Activated CD4-positive, alpha-beta T cell treated with anti-CD3 and anti-CD28 coated beads for 36 hours (primary cell): ENCODE data around the gene NOTUM. TPM values are rescaled to one million over a fixed set of nuclear protein-coding genes. Genes with fewer than 3 reads are reported as not detected.
"Not testable (repeated sequence)": the region's sequence is repeated elsewhere in the genome, so short reads cannot be mapped to it uniquely, and the experiment has no call there.

Source experiments
- ATAC-seq: fragments of 200-7000 bp; cut with Tn5 transposase; one replicate; pipeline ENCODE4 v1.10.0; 2021; ENCODE audit warnings: mild to moderate bottlenecking, moderate library complexity
- CTCF ChIA-PET: fragments of 350-600 bp; sonication (Branson Sonifier 250); formaldehyde crosslinking; loops from one replicate; lab custom pipeline; 2021; ENCODE audit warnings: antibody characterized with exemption; lab: Charles Lee
- POLR2A ChIA-PET: fragments of 350-600 bp; sonication (Branson Sonifier 250); formaldehyde crosslinking; loops from one replicate; lab custom pipeline; 2021; ENCODE audit warnings: antibody characterized with exemption, inconsistent platforms; lab: Charles Lee
- DNase-seq: peaks from one replicate; pipeline ENCODE4 v3.0.0-alpha.2; 2020
- H3K27ac Mint-ChIP-seq: one replicate; pipeline ENCODE4 v1.8.0; 2021; ENCODE audit warnings: mixed read lengths
- H3K27me3 Mint-ChIP-seq: one replicate; pipeline ENCODE4 v1.8.0; 2021; ENCODE audit warnings: mixed read lengths
- H3K36me3 Mint-ChIP-seq: one replicate; pipeline ENCODE4 v1.8.0; 2021; ENCODE audit warnings: low read depth, mixed read lengths
- H3K4me1 Mint-ChIP-seq: one replicate; pipeline ENCODE4 v1.8.0; 2021; ENCODE audit warnings: mixed read lengths
- H3K4me3 Mint-ChIP-seq: one replicate; pipeline ENCODE4 v1.8.0; 2021; ENCODE audit warnings: mild to moderate bottlenecking, moderate library complexity, mixed read lengths
- H3K9me3 Mint-ChIP-seq: one replicate; pipeline ENCODE4 v1.8.0; 2021; ENCODE audit warnings: low read depth, mixed read lengths
- intact Hi-C, 2 experiments: fragments of 100-400 bp; cut with DNase I in 1 of 2; cut with micrococcal nuclease in 1 of 2; formaldehyde crosslinking; loops; one replicate each; pipeline versions ENCODE4 v1.14.2 to v1.15.1; 2022 to 2024; cut with DNase I, micrococcal nuclease
- total RNA-seq, 2 experiments: library from RNA; stranded (reverse); gene quantifications; one replicate each; pipeline ENCODE4 v1.2.3, GENCODE V29; 2021

Gene NOTUM
- total RNA-seq, 2 experiments from 2014 or later = 0.87 to 0.97 TPM

GRCh38 chr17:81981511-81981910 is 20.5 kb upstream of the NOTUM start:
- DNase-seq, POLR2A ChIA-PET, H3K9me3 Mint-ChIP-seq, H3K27me3 Mint-ChIP-seq, H3K36me3 Mint-ChIP-seq, H3K27ac Mint-ChIP-seq, intact Hi-C loops, H3K4me3 Mint-ChIP-seq, ATAC-seq: not testable (repeated sequence)
- peaks cover 30% of the 10 kb centered on the region for H3K4me1 Mint-ChIP-seq
- CTCF ChIA-PET = interaction anchor here (0.6 kb wide), 1 partner anchor 125 kb away, joined by 3 read pairs; no protein-coding TSS in a partner anchor

DNA sequence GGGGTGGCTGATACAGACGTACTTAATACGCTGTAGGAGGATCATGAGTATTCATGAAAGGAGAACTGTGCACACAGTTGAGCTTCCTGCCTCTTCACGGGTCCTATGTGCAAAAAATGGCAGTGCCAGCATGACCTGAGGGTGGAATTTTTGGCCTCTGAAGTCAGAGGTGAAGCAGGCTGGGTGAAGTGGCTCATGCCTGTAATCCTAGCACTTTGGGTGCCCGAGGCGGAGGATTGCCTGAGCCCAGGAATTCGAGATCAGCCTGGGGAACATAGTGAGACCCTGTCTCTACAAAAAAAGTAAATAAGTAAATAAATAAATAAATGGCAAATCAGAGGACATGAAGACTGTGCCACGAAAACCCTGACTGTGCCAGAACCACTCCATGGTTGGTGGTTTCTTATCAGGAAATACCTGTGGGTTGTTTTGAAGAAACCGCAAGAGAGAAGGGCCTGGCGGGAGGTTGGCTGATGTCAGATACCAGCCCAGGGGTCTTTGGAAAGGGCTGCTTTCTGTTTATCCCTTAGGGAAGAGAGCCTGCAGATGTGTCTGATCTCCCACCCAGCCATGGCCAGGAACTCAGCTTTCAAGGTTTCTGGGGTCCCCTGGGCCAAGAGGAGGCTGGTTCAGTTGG is 19.8 kb upstream of the NOTUM start:
- POLR2A ChIA-PET = no interaction called here
- Mint-ChIP-seq H3K36me3 (peaks cover 11% of the 10 kb centered on the region), H3K9me3 (no peaks in the 10 kb centered on the region), H3K27ac (no peak overlapping the region), H3K4me1 (peaks cover 36% of the 10 kb centered on the region), H3K4me3 (no peak overlapping the region), H3K27me3 (no peaks in the 10 kb centered on the region)
- CTCF ChIA-PET = interaction anchor here (0.6 kb wide), 1 partner anchor 10 kb away, joined by 4 read pairs; no protein-coding TSS in a partner anchor
- DNase-seq (no peak), ATAC-seq (no peak)
- intact Hi-C loops = no loop called here

DNA sequence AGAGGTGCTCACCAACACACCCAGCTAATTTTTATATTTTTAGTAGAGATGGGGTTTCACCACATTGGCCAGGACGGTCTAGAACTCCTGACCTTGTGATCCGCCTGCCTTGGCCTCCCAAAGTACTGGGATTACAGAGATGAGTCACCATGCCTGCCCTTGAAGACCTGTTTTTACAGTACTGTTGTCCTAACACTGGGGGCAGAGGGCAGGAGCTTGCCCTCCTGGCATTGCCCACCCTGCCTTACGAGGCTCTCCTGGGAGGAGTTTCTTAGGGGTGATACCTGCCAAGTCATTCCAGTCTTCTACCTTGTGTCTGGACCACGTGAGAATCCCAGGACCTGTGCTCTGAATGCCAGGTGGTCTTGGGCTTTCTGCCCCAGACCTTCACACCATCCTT is 19.1 kb upstream of the NOTUM start:
- intact Hi-C loops = no loop called here
- H3K36me3 Mint-ChIP-seq = peaks cover 11% of the 10 kb centered on the region
- H3K4me3 Mint-ChIP-seq = no peak overlapping the region
- DNase-seq (no peak), ATAC-seq (no peak)
- H3K27ac Mint-ChIP-seq = no peak overlapping the region
- CTCF ChIA-PET = interaction anchor here (2.4 kb wide), 1 partner anchor 57 kb away, joined by 6 read pairs; the partner anchor contains the start of gene DCXR
- H3K9me3 Mint-ChIP-seq = no peaks in the 10 kb centered on the region
- H3K27me3 Mint-ChIP-seq = no peaks in the 10 kb centered on the region
- peaks cover 36% of the 10 kb centered on the region for H3K4me1 Mint-ChIP-seq
- POLR2A ChIA-PET = interaction anchor here (0.6 kb wide), 1 partner anchor 17 kb away, joined by 7 read pairs; no protein-coding TSS in a partner anchor

GRCh38 chr17:81978524-81979298 is 17.7 kb upstream of the NOTUM start:
- ChIA-PET POLR2A (interaction anchor here (0.6 kb wide), 1 partner anchor 33 kb away, joined by 5 read pairs; no protein-coding TSS in a partner anchor), CTCF (interaction anchor here (2.4 kb wide), 1 partner anchor 59 kb away, joined by 6 read pairs; the partner anchor contains the start of gene DCXR)
- intact Hi-C loops = loop anchor here in 1 of 2 experiments (5.0 to 10.0 kb wide), 2 partner anchors 294 to 944 kb away; partner anchors contain the start of genes BAIAP2 and CSNK1D
- peaks cover 34% of the 10 kb centered on the region for H3K4me1 Mint-ChIP-seq
- no peaks in the 10 kb centered on the region for H3K9me3 Mint-ChIP-seq
- ATAC-seq (no peak), DNase-seq (no peak)
- H3K27ac Mint-ChIP-seq = no peak overlapping the region
- H3K27me3 Mint-ChIP-seq = no peaks in the 10 kb centered on the region
- H3K4me3 Mint-ChIP-seq = peak overlapping the region; percentile 74
- peaks cover 5% of the 10 kb centered on the region for H3K36me3 Mint-ChIP-seq

- ATAC-seq (peak; percentile 83), DNase-seq (peak; percentile 95)
- intact Hi-C loops = loop anchor here (1.0 to 10.0 kb wide), 21 partner anchors 9 to 943 kb away; partner anchors contain the start of genes ACTG1 (in 1 of the 2), ALYREF (in 1 of the 2), ANAPC11 (in 1 of the 2) and ARHGDIA (in 1 of the 2)
- ChIA-PET CTCF (interaction anchor here (0.7 kb wide), 1 partner anchor 13 kb away, joined by 4 read pairs; no protein-coding TSS in a partner anchor), POLR2A (interaction anchor here (1.1 kb wide), 1 partner anchor 9 kb away, joined by 3 read pairs; no protein-coding TSS in a partner anchor)
- H3K27me3 Mint-ChIP-seq = no peaks in the 10 kb centered on the region
- peaks cover 5% of the 10 kb centered on the region for H3K36me3 Mint-ChIP-seq
- peak within 1 kb of the TSS; percentile 98 for H3K27ac Mint-ChIP-seq
- peak within 1 kb of the TSS; percentile 94 for H3K4me3 Mint-ChIP-seq
- peaks cover 32% of the 10 kb centered on the region for H3K4me1 Mint-ChIP-seq
- H3K9me3 Mint-ChIP-seq = no peaks in the 10 kb centered on the region
Observed at GRCh38 chr17:81977211-81977808, 16.3 kb upstream of the NOTUM start, which contains the start of gene ASPSCR1. Gene ASPSCR1 (plus strand): TSS chr17:81977629. CDS start chr17:81977647, 18 bp downstream.

- ATAC-seq = peak; percentile 49
- no peaks in the 10 kb centered on the region for H3K27me3 Mint-ChIP-seq
- POLR2A ChIA-PET = interaction anchor here (1.1 kb wide), 1 partner anchor 9 kb away, joined by 3 read pairs; no protein-coding TSS in a partner anchor
Observed at GRCh38 chr17:81976332-81977210, 15.6 kb upstream of the NOTUM start.

GRCh38 chr17:81973432-81973831 is 12.4 kb upstream of the NOTUM start:
- Mint-ChIP-seq H3K4me3 (no peak overlapping the region), H3K4me1 (peaks cover 21% of the 10 kb centered on the region), H3K27ac (no peak overlapping the region), H3K9me3 (no peaks in the 10 kb centered on the region), H3K36me3 (peaks cover 5% of the 10 kb centered on the region), H3K27me3 (no peaks in the 10 kb centered on the region)
- POLR2A ChIA-PET = no interaction called here
- DNase-seq (no peak), ATAC-seq (no peak)
- CTCF ChIA-PET = interaction anchor here (1.0 kb wide), 1 partner anchor 14 kb away, joined by 3 read pairs; no protein-coding TSS in a partner anchor
- intact Hi-C loops = loop anchor here in 1 of 2 experiments (10.0 kb wide), 1 partner anchor 939 kb away; the partner anchor contains the start of gene BAIAP2

More at GRCh38 chr17:81976332-81977210, 15.6 kb upstream of the NOTUM start:
- CTCF ChIA-PET = interaction anchor here (0.7 to 1.9 kb wide), 2 partner anchors 12 to 17 kb away, joined by 4 to 7 read pairs; no protein-coding TSS in a partner anchor
- intact Hi-C loops = loop anchor here (1.0 to 10.0 kb wide), 21 partner anchors 8 to 942 kb away; partner anchors contain the start of genes ACTG1 (in 1 of the 2), ALYREF (in 1 of the 2), ANAPC11 (in 1 of the 2) and ARHGDIA (in 1 of the 2)
- Mint-ChIP-seq H3K4me3 (peak overlapping the region; percentile 94), H3K36me3 (peaks cover 5% of the 10 kb centered on the region), H3K27ac (peak overlapping the region; percentile 98), H3K4me1 (peaks cover 32% of the 10 kb centered on the region), H3K9me3 (no peaks in the 10 kb centered on the region)
- DNase-seq = peak; percentile 71

GRCh38 chr17:81968850-81969812 is 8.1 kb upstream of the NOTUM start:
- ChIA-PET POLR2A (interaction anchor here (0.6 kb wide), 1 partner anchor 599 kb away, joined by 3 read pairs; no protein-coding TSS in a partner anchor), CTCF (interaction anchor here (0.7 to 1.4 kb wide), 2 partner anchors 10 to 1085 kb away, joined by 3 read pairs; no protein-coding TSS in a partner anchor)
- Mint-ChIP-seq H3K36me3 (no peaks in the 10 kb centered on the region), H3K9me3 (no peaks in the 10 kb centered on the region), H3K4me3 (no peak overlapping the region), H3K27ac (no peak overlapping the region), H3K27me3 (no peaks in the 10 kb centered on the region), H3K4me1 (peaks cover 15% of the 10 kb centered on the region)
- intact Hi-C loops = loop anchor here (1.0 to 2.0 kb wide), 5 partner anchors 8 to 130 kb away; partner anchors contain the start of genes ASPSCR1 (in 2 of the 2), CENPX (in 1 of the 2), FASN (in 1 of the 2) and LRRC45 (in 1 of the 2)
- ATAC-seq = no peak
- no peak for DNase-seq

DNA sequence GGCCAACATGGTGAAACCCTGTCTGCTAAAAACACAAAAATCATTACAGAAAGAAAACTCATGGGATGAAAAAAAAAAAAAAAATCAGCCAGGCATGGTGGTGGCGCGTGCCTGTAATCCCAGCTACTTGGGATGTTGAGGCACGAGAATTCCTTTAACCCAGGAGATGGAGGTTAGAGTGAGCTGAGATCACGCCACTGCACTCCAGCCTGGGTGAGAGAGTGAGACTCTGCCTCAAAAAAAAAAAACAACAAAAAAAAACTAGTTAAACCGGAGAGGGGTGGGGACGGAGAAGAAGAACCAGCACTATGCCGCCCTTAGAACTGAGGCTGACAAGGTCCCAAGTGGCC is 7.4 kb upstream of the NOTUM start:
- H3K27ac Mint-ChIP-seq = peak overlapping the region; percentile 88
- H3K9me3 Mint-ChIP-seq = no peaks in the 10 kb centered on the region
- intact Hi-C loops = loop anchor here (1.0 to 2.0 kb wide), 5 partner anchors 9 to 130 kb away; partner anchors contain the start of genes ASPSCR1 (in 2 of the 2), CENPX (in 1 of the 2), FASN (in 1 of the 2) and LRRC45 (in 1 of the 2)
- H3K4me3 Mint-ChIP-seq = peak overlapping the region; percentile 60
- peaks cover 15% of the 10 kb centered on the region for H3K4me1 Mint-ChIP-seq
- ATAC-seq (no peak), DNase-seq (no peak)
- ChIA-PET POLR2A (interaction anchor here (0.6 to 1.0 kb wide), 3 partner anchors 8 to 599 kb away, joined by 3 to 4 read pairs (median 3); no protein-coding TSS in a partner anchor), CTCF (interaction anchor here (0.9 to 1.4 kb wide), 2 partner anchors 9 to 68 kb away, joined by 3 read pairs; no protein-coding TSS in a partner anchor)
- no peaks in the 10 kb centered on the region for H3K36me3 Mint-ChIP-seq
- H3K27me3 Mint-ChIP-seq = no peaks in the 10 kb centered on the region
